ENCODE results near the gene PRDM11.
"Not testable (repeated sequence)": the region's sequence is repeated elsewhere in the genome, so short reads cannot be mapped to it uniquely, and the experiment has no call there.

Gene PRDM11

GRCh38 chr11:45108070-45109064, 38.1 kb upstream of the PRDM11 start:
- H3K4me3 ChIP-seq (replicated peaks; ENCODE audit: low read depth, low read length) = no peak overlapping the region
- DNase-seq (ENCODE audit: low read depth) = no peak
- TF ChIP-seq, protein P1, sequence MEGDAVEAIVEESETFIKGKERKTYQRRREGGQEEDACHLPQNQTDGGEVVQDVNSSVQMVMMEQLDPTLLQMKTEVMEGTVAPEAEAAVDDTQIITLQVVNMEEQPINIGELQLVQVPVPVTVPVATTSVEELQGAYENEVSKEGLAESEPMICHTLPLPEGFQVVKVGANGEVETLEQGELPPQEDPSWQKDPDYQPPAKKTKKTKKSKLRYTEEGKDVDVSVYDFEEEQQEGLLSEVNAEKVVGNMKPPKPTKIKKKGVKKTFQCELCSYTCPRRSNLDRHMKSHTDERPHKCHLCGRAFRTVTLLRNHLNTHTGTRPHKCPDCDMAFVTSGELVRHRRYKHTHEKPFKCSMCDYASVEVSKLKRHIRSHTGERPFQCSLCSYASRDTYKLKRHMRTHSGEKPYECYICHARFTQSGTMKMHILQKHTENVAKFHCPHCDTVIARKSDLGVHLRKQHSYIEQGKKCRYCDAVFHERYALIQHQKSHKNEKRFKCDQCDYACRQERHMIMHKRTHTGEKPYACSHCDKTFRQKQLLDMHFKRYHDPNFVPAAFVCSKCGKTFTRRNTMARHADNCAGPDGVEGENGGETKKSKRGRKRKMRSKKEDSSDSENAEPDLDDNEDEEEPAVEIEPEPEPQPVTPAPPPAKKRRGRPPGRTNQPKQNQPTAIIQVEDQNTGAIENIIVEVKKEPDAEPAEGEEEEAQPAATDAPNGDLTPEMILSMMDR (IDR thresholded peaks at IDR 0.05; ENCODE audit: low read length, missing control alignments) = no peak

DNA sequence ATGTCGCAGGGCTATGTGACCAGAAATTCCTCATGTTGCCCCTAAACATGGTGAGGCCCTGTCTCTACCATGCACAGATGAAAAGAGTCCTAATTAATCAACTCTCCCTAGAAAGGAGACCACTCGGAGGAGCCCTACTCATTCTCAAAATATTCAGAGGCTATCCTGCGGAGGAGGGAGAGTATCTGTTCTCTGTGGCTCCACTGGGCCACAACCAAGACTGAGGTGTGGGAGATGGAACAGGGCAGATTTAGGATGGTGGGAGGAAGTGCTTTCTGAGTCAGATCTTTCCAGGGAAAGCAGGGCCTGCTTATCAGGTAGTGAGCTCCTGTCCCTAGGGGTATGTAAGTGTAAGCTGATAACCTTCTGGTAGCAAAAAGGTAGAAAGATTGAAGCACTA, 37.0 kb upstream of the PRDM11 start:
- H3K4me3 ChIP-seq (replicated peaks; ENCODE audit: low read depth, low read length) = no peak overlapping the region
- TF ChIP-seq, protein P1 (IDR thresholded peaks at IDR 0.05; ENCODE audit: low read length, missing control alignments) = no peak
- DNase-seq (ENCODE audit: low read depth) = no peak

DNA sequence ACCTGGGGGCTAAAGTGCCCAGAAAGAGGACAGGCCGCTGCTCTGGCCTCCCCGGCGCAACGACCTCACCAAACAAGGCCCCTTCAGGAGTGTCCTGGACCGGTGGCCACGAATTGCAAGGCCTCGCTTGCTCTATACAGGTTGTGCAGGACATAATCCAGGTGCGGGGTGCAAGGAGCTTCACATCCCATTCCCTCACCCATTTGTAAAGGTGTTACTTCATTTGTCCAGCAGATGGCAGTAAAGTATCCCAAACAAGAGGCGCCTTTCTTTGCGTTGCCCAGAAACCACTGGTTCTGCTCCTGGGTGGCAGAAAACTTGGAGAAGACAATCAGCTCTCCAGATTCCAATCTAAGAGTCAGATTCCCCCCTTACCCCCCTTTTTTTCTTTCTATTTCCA, 35.9 kb upstream of the PRDM11 start:
- TF ChIP-seq, protein P1 (IDR thresholded peaks at IDR 0.05; ENCODE audit: low read length, missing control alignments) = peak; percentile 71
- peak; percentile 85 for DNase-seq (ENCODE audit: low read depth)
- H3K4me3 ChIP-seq (replicated peaks; ENCODE audit: low read depth, low read length) = no peak overlapping the region

DNA sequence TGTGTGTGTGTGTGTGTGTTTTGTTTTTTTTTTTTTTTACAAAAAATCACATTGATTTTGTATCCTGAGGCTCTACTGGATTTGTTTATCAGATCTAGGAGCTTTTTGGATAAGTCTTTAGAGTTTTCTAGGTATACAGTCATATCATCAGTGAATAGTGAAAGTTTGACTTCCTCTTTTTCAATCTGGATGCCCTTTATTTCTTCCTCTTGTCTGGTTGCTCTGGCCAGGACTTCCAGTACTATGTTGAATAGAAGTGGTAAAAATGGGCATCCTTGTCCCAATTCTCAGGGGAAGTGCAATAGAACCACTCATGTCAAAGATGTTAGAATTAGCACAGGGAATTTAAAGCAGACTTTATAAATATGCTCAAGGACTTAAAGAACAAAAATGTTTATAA, 32.6 kb upstream of the PRDM11 start:
- no peak overlapping the region for H3K4me3 ChIP-seq (replicated peaks; ENCODE audit: low read depth, low read length)
- TF ChIP-seq, protein P1 (IDR thresholded peaks at IDR 0.05; ENCODE audit: low read length, missing control alignments) = no peak
- no peak for DNase-seq (ENCODE audit: low read depth)

DNA sequence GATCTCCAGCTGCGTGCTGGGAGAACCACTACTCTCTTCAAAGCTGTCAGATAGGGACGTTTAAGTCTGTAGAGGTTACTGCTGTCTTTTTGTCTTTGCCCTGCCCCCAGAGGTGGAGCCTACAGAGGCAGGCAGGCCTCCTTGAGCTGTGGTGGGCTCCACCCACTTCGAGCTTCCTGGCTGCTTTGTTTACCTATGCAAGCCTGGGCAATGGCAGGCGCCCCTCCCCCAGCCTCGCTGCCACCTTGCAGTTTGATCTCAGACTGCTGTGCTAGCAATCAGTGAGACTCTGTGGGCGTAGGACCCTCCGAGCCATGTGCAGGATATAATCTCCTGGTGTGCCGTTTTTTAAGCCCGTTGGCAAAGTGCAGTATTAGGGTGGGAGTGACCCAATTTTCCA, 18.6 kb upstream of the PRDM11 start:
- DNase-seq (ENCODE audit: low read depth); H3K4me3 ChIP-seq (replicated peaks; ENCODE audit: low read depth, low read length): not testable (repeated sequence)

- TF ChIP-seq, protein P1 (IDR thresholded peaks at IDR 0.05; ENCODE audit: low read length, missing control alignments) = no peak
- no peak overlapping the region for H3K4me3 ChIP-seq (replicated peaks; ENCODE audit: low read depth, low read length)
- DNase-seq (ENCODE audit: low read depth) = no peak
These were observed 12.6 kb upstream of the PRDM11 start for GRCh38 chr11:45133878-45134277.

GRCh38 chr11:45141171-45141570, 5.3 kb upstream of the PRDM11 start:
- TF ChIP-seq, protein P1 (IDR thresholded peaks at IDR 0.05; ENCODE audit: low read length, missing control alignments) = no peak
- no peak for DNase-seq (ENCODE audit: low read depth)
- no peak overlapping the region for H3K4me3 ChIP-seq (replicated peaks; ENCODE audit: low read depth, low read length)

All from fibroblast of pulmonary artery (primary cell).